ENCODE results near the gene ZNF17.
"Not testable (repeated sequence)": the region's sequence is repeated elsewhere in the genome, so short reads cannot be mapped to it uniquely, and the experiment has no call there.

The ZNF17 gene

GRCh38 chr19:57410877-57411671 lies at the start of gene ZNF17:
TSS of gene ZNF17 (plus strand) at chr19:57411161. CDS start at chr19:57413616, 2,455 bp downstream.
- peak; percentile 89 for DNase-seq (ENCODE audit: low spot score)

GRCh38 chr19:57362419-57362818 lies 48.5 kb upstream of the ZNF17 start:
- no peak for DNase-seq (ENCODE audit: low spot score)

- DNase-seq (ENCODE audit: low spot score) = no peak
Observed at GRCh38 chr19:57362997-57363687, 47.8 kb upstream of the ZNF17 start, which contains the start of the genes TRAPPC2B and ZNF547. TSS of gene TRAPPC2B (plus strand) at chr19:57363551. CDS start at chr19:57364834, 1,283 bp downstream. TSS of gene ZNF547 (plus strand) at chr19:57363551. CDS start at chr19:57368556, 5,005 bp downstream.

GRCh38 chr19:57363688-57364181 lies 47.2 kb upstream of the ZNF17 start:
- DNase-seq (ENCODE audit: low spot score) = no peak

- DNase-seq (ENCODE audit: low spot score) = no peak
Observed at GRCh38 chr19:57366776-57367175, 44.2 kb upstream of the ZNF17 start.

GRCh38 chr19:57374179-57374578 lies 36.8 kb upstream of the ZNF17 start:
- no peak for DNase-seq (ENCODE audit: low spot score)

GRCh38 chr19:57374647-57375046 lies 36.3 kb upstream of the ZNF17 start:
- DNase-seq (ENCODE audit: low spot score) = not testable (repeated sequence)

- DNase-seq (ENCODE audit: low spot score) = no peak
Observed at GRCh38 chr19:57376151-57376550, 34.8 kb upstream of the ZNF17 start.

- DNase-seq (ENCODE audit: low spot score) = no peak
Observed at GRCh38 chr19:57377498-57378146, 33.3 kb upstream of the ZNF17 start.

- DNase-seq (ENCODE audit: low spot score) = no peak
Observed at GRCh38 chr19:57380923-57381322, 30.0 kb upstream of the ZNF17 start.

- no peak for DNase-seq (ENCODE audit: low spot score)
Observed at GRCh38 chr19:57382806-57383488, 28.0 kb upstream of the ZNF17 start.

GRCh38 chr19:57389194-57389729 lies 21.7 kb upstream of the ZNF17 start:
- no peak for DNase-seq (ENCODE audit: low spot score)

- no peak for DNase-seq (ENCODE audit: low spot score)
Observed at GRCh38 chr19:57389730-57390598, 21.0 kb upstream of the ZNF17 start, which contains the start of gene ZNF548. TSS of gene ZNF548 (plus strand) at chr19:57389854. CDS start at chr19:57390100, 246 bp downstream.

GRCh38 chr19:57395710-57396109 lies 15.3 kb upstream of the ZNF17 start:
- no peak for DNase-seq (ENCODE audit: low spot score)

GRCh38 chr19:57398868-57399267 lies 12.1 kb upstream of the ZNF17 start:
- DNase-seq (ENCODE audit: low spot score) = no peak

- no peak for DNase-seq (ENCODE audit: low spot score)
Observed at GRCh38 chr19:57403737-57404563, 7.0 kb upstream of the ZNF17 start.

- DNase-seq (ENCODE audit: low spot score) = peak; percentile 47
Observed at GRCh38 chr19:57406516-57407123, 4.3 kb upstream of the ZNF17 start.

GRCh38 chr19:57419439-57419838 lies 8.5 kb downstream of the ZNF17 start:
- no peak for DNase-seq (ENCODE audit: low spot score)

GRCh38 chr19:57421037-57421436 lies 10.1 kb downstream of the ZNF17 start:
- no peak for DNase-seq (ENCODE audit: low spot score)
